HG03439 (cell line): Measurements from ENCODE around the gene LMX1A.

Experiments
- ATAC-seq: cut with Tn5 transposase; IDR thresholded peaks from one replicate; pipeline ENCODE4 v1.9.1; 2021; ENCODE audit warnings: mild to moderate bottlenecking, moderate library complexity; ENCODE audit not compliant: unreplicated experiment

LMX1A gene

DNA sequence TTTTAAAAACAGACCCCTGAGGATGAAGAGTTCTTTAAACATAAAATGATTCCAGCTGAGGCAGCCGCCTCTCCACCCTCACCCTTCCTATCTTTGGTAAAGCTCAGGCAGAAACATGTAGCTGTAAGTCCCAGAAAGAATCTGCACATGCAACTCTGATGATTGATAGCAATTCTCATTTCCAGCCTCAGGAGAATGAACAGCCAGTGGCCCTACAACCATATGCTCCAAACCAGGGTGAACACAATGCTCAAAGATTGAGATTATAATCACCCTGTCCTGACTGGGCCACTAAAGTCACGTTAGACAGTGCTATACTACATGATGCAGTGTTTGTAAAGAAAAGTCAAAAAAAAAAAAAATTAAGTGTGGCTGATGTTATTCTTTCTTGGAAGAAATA lies 80.2 kb downstream of the LMX1A start:
- ATAC-seq = no peak

DNA sequence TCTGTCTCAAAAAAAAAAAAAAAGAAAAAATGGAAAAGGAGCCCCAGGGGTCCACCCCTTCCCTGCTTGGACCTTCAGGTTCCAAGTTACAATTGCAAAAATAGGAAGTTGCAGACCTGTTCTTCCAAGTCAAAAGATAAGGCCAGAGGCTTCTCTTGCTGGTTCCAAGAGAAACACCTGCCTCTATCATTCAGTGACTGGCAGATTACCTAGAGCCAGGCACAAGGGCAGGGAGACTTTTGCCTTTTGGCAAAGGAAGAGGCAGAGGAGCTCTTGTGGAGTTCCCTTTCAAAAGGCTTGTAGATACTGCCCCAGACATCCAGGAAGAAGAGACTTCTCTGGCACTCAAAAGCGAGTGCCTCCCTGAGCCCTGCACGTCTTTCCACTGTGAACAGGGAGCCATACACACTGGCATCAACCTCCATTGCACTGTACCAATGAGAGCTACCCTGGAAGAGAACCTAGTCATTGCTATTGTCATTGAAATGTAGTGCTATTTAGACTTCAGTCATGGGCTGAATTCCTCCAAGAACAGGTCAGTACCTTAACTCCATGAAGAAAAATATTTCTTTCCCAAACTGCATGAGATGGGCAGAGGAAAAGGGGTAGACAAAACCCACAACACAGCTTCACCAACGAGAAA lies 91.2 kb downstream of the LMX1A start:
- ATAC-seq = no peak

DNA sequence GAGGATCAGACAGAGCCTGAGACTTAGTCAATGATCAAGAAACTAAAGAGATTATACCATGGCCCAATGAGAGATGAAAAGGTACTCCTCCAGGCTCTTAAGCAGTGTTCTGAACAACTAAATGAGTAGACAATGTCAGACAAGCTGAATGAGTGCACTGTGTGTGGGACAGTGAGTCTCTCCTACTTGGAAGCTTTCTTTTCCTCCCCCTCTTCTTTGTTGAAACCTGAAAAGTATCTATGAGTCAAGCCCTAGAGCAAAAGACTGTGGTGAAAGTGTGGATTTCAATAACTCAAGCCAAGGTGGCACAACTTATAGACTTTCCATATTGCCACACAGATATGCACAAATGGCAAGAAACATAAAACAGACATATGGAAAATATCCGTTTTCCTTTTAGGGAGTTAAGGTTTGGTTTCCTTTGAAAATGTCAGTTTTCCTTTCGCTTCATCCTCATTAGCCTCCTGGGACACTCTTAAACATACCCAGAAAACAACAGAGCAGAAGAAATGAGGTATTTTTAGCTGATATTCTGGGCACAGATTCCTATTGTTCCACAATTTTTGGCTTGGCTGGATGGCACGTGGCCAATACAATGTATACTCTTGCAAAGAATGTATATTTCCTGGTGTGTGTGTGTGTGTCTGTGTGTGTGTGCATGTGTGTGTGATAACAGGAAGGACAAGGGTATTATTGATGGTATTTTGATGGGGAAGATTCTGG lies 96.6 kb downstream of the LMX1A start:
- ATAC-seq = no peak

DNA sequence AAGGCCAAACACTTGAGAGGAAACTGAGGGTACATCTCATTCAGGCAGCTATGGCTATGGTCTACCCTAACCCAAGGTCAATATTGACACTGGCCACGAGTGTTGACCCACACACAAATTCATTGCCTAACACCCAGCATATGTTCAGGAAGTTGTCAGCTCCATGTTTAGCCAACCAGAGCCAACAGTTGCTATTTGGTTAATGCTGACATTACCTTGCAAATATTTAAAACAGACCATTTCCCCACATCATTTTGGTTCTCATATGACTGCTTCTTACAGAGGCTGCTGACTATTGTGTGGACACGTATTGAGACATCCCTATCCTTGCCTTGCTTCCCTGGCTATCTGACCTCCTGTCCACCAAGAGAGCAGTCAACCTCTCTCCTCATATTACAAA lies 97.3 kb downstream of the LMX1A start:
- no peak for ATAC-seq

DNA sequence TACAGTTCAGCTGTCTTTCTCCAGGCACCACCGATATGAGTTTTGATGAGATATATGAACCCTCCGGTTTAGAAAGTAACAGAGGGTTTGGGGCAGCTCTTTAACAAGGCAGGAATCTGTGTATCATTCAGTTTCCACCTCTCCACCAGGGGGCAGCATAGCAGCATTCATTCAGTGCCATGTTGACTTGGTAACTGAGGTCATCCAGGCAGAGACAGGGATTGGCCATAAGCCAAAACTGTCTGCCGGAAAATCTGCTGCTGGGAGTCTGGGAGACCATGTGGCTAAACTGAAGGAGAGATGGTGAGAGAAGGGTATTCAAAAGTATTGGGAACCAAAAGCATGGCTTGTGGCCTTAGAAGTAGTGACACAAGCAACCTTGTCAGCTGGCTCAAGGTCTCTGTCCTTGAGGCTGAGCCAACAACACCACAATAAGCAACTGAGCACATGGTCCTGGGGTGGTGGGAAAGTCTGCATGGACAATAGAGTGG lies 98.5 kb downstream of the LMX1A start:
- ATAC-seq = peak; percentile 90

DNA sequence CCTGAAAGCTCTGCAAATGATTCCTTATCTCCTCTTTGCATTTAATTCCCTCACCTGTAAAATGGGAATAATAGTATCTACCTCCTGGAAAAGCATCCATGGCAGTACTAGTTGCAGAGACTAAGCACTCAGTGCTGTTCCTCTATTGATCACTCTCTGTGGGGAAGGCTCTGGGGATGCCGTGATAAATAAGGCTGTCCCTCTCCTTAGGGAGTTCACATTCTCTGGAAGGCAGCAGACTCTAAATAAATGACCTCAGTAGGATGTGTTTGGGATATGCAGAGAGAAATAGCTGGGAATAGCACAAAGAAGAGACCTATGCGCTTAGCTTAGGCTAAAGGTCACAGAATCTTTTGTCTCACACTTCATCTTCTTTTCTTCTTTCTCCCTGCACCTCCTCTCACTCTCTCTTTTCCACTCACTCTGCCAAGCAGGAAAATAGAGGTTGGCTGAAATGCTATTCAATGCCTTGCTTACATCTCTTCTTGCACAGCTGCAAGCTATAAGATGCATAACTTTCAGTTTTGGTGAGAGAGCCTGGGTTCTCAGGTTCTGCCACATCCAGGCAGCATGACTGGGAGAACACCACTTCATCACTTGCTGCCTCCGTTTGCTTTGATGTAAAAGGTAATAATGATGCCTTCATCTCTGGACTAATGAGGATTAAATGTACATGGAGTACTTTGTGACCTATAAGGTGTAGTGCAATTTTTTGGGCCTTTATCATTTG lies 101.5 kb downstream of the LMX1A start:
- ATAC-seq = no peak

DNA sequence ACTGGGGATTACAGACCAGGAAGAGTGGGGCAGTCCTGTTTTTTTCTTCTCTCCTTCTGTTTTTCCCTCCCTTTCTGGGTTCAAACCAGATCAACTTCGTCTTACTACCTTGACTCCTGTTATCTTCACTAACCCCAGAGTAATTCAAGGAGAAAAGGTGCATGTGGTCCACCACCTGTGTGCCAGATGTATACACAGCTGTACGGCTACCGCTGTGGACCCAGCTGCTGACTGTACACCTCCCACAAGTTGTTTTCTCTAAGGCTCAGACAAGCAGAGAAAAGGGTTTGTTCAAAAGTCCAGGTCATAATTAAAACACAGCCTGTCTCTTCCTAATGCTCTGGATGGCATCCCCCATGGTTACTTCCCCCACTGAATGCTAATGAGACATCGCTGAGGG lies 102.1 kb downstream of the LMX1A start:
- no peak for ATAC-seq

DNA sequence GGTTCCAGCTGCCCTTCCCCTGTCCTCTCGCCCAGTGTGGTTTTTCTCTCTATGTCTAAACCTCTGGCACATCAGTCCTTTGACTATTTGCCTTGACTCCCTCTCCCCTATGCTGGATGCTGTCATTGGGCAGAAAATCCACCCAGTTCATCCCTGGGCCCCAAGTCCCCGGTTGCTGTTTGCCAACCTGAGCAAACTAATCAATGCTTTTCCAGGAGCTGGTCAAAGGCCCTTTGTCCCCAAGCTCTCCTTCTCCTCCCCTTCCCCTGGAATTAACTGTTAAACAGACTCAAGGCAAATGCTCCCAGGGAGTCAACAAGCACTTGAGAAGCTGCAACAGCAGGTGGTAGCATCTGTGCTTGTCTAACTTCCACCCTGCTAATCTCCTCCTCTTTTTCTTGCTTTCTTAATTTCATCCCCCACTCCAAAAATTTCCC lies 102.7 kb downstream of the LMX1A start:
- no peak for ATAC-seq

DNA sequence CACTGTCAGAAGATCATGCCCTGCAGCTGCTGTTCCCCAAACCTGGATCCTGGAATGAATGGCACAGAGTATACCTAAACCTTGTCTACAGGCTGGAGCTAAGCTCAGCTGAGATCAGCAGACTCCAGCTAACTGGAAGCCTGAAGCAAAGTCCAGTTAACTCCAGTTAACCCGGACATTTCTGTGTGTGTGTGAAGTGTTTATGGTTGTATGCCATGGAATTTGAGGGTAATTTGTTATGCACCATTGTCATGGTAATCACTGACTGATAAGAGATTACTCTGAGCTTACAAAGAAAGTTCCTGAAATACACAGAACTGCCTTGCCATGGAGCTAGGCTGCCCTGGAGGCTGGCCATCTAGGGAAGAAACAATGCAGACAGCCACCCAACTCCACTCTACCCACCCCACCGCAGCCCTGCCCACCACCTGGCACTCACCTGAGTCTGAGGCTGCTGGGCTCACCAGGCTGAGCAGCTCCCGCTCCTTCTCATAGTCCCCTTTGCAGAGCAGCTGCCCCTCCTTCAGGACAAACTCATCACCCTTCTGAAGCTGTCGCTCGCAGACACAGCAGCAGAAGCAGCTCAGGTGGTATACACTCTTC lies 107.4 kb downstream of the LMX1A start:
- no peak for ATAC-seq

DNA sequence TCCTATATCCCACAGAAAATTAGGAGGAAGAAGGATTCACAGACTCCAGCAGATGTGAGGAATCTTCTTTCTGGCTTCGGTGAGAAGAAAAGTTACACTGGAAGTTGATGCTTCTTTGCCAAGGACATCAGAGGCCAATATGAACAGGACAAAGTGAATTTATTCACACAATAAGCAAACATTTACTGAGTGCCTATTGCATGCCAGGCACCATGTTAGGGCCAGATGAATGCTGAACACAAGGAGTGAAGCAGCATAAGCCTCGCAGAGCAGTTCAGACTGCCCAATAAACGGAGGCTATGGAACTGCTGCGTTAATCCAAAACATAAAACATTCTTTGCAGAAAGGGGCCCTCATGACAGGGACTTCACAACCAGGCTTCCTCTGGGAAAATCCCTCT lies 114.6 kb downstream of the LMX1A start:
- no peak for ATAC-seq

DNA sequence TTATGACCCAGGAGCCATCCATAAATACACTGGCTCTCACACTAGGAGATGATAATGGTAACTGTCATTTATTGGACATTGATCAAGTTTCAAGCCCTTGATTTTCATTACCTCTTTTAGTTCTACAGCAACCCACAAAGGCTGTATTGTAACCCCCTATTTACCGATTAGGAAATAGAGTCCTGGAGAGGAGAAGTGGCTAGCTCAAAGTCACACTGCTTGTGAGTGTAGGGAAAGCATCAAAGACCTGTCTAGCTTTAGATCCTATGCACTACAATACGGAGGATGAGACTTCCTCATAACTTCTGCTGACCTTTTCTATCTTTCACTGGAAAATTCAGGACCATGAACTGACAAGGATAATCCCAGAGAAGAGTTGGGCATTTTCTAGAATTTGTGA lies 115.2 kb downstream of the LMX1A start:
- ATAC-seq = no peak

DNA sequence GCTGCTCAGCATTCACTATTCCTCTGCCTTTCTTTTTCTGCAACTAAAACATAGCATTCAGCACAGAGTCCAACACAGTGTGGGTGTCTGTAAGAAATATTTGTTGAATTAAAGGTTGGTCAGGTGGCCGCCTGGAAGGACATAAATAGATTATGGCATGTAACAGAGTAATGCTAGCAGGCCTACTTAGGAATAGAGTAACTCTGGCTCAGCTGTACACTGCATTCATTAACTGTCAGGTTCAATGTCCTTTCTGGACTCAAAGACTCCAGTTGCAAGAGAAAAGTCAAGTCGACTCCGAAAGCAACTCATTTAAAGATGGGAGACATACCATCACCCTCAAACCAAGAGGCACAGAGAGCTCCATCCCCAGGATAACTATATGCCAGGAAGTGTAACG lies 116.0 kb downstream of the LMX1A start:
- no peak for ATAC-seq

DNA sequence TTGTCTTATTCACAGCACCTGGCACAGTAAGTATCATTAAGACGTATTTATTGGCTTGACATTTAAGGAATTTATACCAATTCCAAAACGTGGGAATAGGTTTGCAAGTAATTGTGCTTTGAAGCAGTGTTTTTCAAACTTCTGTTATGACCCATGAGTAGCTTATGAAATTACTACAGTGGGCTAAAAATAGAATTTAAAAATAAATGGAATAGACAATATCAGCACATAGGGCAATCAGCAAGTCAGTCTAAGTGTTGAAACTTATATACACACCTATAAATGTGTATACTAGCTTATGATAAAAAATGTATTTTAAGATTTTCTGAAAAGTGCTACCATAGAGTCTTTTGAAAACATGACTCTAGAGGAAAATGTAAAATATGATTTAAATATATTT lies 116.6 kb downstream of the LMX1A start:
- ATAC-seq = no peak

DNA sequence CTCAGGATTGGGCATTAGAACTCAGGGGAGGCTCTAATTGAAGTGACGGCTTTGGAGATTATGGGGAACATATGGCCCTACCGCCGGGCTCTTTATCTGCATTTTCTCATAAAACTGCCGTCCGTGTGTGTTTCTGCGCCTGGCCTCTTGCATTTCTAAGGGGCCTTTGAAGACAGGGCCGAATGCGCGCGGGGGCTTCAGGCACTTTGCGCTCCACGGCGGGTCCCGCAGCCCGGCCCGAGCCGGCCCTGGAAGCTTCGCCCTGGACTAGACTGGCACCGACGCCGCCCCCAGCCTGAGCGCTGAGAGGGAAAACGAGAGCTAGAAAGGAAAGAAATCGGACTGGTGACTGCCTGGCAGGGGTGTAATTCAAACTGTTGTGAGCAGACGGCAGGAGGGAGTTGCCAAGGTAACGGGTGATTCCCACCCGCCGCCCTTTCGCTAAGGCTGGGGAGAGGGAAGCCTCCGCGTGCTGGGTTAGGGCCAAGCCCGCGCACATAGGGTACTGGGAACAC lies 120.7 kb downstream of the LMX1A start:
- no peak for ATAC-seq

DNA sequence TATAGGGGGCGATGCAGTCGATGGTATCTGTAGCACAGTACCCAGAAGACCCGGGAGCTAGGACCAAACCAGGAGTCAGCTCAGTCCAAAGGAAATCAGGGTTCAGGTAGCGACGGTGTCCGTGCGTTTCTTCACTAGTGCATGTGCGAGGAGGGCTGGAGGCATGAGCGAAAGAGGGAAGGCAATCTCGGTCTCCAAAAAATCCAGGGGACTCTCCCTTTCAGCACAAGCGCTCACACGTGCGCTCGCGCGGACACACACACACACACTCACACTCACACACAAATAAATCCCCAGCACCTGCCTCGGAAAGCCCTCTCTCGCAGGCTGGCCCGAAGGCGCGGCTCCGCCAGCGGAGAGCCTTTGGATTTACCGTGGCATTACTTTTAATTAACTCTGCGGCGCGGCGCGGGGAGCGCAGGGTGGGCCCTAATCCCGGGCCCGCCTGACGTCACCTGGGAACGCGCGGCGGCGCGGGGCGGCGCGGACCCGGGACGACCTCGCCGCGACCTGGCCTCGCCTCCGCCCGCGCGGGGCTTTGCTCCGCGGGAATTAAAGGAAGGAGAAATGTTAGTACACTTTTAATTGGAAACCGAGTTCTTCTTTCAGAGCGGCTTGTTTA lies 121.2 kb downstream of the LMX1A start:
- no peak for ATAC-seq

DNA sequence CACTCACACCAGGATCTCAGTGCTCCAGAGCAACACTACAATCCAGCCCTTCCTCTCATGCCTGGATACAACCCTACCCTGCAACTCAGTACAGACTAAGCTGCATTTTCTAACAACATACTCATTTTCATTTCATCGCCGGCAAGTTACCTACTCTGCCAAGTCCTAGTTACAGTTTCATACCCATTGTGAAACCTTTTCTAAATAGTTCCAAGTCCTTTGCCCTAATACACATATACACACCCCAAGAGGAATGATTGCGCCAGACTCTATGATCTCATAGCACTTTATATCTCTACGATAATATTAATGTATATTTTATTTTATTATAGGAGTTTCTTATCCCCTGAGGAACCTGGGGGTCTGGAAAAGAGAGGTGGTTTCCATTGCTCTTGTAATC lies 122.4 kb downstream of the LMX1A start:
- no peak for ATAC-seq

DNA sequence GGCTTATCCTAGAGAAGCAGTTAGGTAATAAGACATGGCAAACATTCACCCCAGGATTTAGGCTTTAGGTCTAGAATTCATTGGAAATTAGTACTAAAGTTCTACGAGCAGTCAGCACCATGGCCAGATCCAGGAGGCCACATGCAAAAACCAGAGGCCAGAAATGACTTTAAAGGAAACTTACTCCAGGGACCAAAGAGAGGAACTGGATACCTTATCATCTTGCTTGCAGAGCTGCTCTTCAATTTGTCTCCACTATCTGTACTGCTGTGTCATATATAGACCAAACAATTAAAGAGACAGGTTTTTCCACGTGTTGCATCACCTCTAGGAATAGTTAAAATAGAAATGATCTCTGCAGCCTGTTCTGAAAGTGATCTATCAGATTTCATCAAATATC lies 127.8 kb downstream of the LMX1A start:
- ATAC-seq = no peak

DNA sequence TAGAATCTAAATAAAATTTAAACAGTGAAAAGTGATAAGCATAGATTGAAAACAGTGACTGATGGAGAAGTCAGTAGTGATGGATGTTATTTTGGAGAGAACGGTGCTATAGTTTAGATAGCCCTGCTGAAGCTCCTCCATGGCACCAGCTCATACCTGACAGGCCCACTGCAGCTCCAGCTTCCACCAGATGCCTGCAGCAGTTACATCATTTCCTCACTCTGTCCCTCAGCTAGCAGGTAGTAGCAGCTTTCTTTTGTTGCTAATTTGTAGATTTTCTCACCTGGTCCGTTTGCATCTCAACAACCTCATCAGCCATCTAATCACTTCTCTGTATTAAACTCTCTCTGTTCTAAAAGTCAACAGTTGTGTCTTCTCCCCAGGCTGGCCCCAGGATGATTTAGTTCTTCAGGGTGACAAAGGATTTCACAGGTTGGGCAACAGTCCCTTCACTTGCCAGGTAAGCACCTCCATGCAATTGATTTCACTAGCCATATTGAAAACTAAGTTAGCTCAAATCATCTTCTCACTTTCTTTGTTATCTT lies 128.3 kb downstream of the LMX1A start:
- no peak for ATAC-seq

DNA sequence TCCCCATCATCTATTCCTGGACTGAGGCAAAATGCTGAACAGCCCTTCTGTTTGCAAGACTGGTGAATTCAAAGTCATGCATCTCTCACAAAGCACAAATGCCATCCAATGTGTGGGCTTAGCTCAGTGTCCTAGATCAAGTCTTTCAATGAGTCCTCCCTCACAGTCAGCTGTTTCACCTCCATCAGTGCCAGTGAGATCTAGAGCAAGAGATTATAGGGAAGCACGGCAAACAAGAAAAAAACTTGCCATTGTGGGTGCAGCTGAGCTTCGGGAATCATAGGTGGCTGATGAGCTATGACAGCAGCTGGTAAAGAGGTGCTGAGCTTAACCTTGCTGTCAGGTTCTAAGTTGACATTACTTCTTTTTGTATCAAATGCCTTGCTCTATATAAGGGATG lies 130.2 kb downstream of the LMX1A start:
- ATAC-seq = no peak

DNA sequence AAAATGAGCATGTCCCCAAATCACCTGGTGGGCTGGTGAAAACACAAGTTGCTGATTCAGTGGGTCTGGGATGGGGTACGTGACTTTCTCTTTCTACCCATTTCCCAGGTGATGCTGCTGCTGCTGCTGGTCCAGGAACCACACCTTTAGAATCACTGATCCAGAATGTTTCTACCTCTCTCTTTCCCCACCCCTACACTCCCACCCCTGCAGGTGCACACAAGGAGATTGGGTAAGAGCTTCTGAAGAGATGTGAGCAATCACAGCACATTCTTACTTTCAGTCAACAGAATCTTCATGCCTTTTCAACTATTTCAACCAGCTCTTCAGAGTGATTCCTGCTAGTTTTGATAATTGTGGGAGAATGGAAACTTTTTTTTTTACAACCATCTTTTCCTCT lies 130.9 kb downstream of the LMX1A start:
- ATAC-seq = no peak

DNA sequence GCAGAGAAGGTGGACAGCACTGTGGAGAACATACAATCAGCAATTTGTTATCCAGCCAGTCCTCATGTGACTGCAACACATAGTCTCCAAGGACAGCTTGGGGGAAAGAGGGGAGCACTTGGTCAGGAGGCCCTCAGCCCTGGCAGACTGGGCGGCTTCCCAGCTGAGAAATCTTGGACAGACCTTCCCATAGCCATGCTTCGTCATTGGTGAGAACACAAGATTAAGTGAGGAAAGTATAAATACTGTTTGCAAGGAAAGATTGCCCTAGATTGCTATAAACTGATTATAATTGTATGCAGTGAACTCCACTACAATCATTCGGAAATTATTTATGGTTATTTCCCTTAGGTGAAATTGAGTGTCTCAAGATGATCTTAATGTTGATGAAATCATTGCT lies 131.5 kb downstream of the LMX1A start:
- no peak for ATAC-seq
